ENCODE results near the gene TANK. TPM values are rescaled to one million over a fixed set of nuclear protein-coding genes. Genes with fewer than 3 reads are reported as not detected.

The TANK gene
- total and polyA plus RNA-seq, 2 experiments from 2014 or later: 17.9 to 33.2 TPM

DNA sequence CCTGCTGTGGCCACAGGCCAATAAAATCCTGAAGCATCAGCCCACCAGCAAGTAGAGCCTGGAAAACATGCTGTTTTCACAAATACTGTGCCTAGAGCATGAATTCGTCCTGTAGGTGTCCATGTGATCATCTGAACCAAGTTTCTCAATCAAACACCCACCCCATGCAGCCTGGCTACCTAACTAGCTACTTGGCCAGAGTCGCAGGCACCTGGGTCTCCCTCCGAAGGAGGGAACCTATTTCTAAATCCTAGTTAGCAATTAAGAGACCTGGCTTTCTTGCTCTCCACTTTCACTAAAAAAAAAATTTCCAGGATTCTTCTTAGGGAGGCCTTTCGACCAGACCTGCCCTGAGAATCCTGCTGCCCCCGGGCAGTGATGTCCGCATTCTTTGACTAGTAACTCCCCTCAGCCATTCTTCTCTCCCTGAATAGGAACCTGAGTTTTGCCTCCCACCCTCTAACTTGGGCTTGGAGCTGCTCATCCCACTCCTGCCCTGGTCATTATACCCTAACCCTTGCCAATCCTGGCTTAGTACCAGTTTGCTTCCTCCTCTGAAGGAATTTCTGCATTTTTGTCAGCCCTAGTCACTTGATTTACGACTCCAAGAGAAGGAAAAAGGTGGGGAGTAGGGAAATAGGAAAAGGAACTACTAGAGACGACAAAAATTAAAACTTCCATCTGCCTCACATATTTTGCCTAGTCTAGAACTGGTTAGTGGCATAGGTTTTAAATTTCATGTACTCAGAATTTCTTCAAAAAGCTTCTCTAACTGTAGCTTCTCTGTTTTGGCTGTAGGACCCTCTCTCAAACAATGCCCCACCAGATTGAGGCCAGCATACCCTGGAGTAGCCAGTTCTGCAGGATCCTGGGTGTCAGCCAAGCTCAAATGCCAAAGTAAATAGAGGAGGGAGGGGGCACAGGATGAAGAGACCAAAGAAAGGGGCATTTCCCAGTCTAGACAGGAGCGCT lies 25.4 kb upstream of the TANK start:
- Histone ChIP-seq H3K27me3 (no peaks in the 10 kb centered on the region), H3K4me1 (ENCODE audit: low read depth) (peaks cover 6% of the 10 kb centered on the region), H3K9me3 (ENCODE audit: low read depth) (no peaks in the 10 kb centered on the region), H3K27ac (no peak overlapping the region), H3K36me3 (no peaks in the 10 kb centered on the region), H3K4me3 (no peak overlapping the region)
- TF ChIP-seq, protein P1, sequence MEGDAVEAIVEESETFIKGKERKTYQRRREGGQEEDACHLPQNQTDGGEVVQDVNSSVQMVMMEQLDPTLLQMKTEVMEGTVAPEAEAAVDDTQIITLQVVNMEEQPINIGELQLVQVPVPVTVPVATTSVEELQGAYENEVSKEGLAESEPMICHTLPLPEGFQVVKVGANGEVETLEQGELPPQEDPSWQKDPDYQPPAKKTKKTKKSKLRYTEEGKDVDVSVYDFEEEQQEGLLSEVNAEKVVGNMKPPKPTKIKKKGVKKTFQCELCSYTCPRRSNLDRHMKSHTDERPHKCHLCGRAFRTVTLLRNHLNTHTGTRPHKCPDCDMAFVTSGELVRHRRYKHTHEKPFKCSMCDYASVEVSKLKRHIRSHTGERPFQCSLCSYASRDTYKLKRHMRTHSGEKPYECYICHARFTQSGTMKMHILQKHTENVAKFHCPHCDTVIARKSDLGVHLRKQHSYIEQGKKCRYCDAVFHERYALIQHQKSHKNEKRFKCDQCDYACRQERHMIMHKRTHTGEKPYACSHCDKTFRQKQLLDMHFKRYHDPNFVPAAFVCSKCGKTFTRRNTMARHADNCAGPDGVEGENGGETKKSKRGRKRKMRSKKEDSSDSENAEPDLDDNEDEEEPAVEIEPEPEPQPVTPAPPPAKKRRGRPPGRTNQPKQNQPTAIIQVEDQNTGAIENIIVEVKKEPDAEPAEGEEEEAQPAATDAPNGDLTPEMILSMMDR (IDR thresholded peaks at IDR 0.05; ENCODE audit: low read depth, low read length): no peak
- peak in 1 of 2 donors; percentile 33 for DNase-seq (ENCODE audit: low read depth in 1 of 2, low spot score in 1 of 2)

DNA sequence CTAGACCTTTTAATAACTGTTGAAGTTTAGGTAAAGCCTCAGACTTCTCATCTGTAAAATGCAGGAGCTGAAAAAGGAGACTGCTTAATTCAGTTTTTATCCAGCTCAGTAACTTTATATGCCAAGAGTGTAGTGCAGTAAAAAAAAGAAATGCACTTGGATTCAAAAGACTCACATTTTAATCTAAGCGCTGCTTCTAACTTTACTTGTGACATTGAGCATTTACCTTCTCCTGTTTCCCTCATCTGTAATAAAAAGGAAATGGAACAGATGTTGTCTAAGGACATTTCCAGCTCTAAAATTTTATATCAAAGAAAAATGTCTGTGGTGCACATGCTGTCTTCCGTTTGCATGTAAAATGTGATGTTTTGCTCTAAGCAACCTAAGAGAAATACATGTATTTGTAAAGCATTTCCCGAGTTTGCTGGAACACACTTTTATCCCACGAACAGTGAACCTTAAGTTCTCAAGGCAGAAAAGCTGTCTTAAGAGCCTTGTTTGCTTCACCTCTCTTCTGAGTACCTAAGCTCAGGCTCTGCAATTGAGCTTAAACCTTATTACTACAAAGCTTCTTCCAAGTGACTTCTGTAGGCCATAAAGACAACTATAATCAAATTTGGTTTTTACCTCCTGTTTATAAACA lies 24.2 kb upstream of the TANK start:
- H3K27me3 ChIP-seq: no peaks in the 10 kb centered on the region
- H3K27ac ChIP-seq: no peak overlapping the region
- H3K9me3 ChIP-seq (ENCODE audit: low read depth): no peaks in the 10 kb centered on the region
- peaks cover 6% of the 10 kb centered on the region for H3K4me1 ChIP-seq (ENCODE audit: low read depth)
- DNase-seq (ENCODE audit: low read depth in 1 of 2, low spot score in 1 of 2): no peak
- TF ChIP-seq, protein P1 (IDR thresholded peaks at IDR 0.05; ENCODE audit: low read depth, low read length): no peak
- no peaks in the 10 kb centered on the region for H3K36me3 ChIP-seq
- H3K4me3 ChIP-seq: no peak overlapping the region

DNA sequence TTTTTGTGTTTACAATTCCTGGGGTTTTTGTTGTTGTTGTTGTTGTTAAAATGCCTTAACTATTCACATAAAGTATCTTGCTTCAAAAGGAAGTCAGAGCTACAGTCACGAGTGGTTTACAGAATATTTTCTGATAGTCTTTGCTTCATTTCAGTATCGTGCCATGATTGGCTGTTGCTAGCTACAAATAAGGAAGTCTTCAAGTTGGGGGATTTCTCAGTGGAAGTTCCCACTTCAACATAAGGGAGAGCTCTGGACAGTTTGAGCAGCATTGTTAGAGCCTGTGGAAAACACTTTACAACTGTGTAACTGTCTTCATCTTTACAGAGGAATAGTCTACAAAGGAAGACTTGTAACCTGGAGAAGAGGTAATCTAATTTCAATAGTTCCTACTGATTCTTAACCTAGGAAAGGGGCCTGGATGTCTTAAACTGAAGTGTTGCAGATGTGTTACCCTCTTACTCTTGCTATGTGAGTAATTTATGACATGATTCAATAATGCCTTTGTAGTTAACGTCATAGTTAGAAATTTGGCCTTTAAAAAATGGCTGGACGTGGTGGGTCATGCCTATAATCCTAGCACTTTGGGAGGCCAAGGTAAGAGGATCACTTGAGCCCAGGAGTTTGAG lies 23.4 kb upstream of the TANK start:
- DNase-seq (ENCODE audit: low read depth in 1 of 2, low spot score in 1 of 2): peak; percentile 21 to 56
- no peaks in the 10 kb centered on the region for H3K9me3 ChIP-seq (ENCODE audit: low read depth)
- H3K4me1 ChIP-seq (ENCODE audit: low read depth): peaks cover 6% of the 10 kb centered on the region
- H3K27me3 ChIP-seq: no peaks in the 10 kb centered on the region
- H3K36me3 ChIP-seq: no peaks in the 10 kb centered on the region
- TF ChIP-seq, protein P1 (IDR thresholded peaks at IDR 0.05; ENCODE audit: low read depth, low read length): no peak
- H3K27ac ChIP-seq: no peak overlapping the region
- H3K4me3 ChIP-seq: no peak overlapping the region

DNA sequence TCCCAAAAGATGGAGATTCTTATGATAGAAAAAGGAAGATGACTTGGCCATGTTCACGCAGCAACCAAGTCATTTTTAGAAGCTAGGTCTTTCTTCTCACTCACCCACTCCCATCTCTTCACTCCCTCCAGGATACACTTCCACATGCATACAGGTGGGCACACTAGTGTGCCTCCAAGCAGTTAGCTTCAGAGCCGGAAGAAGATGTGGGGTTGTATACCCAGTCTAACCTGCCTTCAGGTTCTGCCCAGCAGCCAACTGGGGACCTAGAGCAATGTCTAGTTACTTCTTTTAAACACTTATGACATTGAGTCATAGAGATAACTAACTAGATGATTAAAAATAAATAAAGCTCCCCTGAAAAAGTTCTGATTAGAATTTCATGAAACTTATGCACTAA lies 21.8 kb upstream of the TANK start:
- Histone ChIP-seq H3K9me3 (ENCODE audit: low read depth) (no peaks in the 10 kb centered on the region), H3K36me3 (no peaks in the 10 kb centered on the region), H3K27me3 (no peaks in the 10 kb centered on the region), H3K4me3 (no peak overlapping the region), H3K4me1 (ENCODE audit: low read depth) (peaks cover 6% of the 10 kb centered on the region), H3K27ac (no peak overlapping the region)
- TF ChIP-seq, protein P1 (IDR thresholded peaks at IDR 0.05; ENCODE audit: low read depth, low read length): no peak
- DNase-seq (ENCODE audit: low read depth in 1 of 2, low spot score in 1 of 2): no peak

DNA sequence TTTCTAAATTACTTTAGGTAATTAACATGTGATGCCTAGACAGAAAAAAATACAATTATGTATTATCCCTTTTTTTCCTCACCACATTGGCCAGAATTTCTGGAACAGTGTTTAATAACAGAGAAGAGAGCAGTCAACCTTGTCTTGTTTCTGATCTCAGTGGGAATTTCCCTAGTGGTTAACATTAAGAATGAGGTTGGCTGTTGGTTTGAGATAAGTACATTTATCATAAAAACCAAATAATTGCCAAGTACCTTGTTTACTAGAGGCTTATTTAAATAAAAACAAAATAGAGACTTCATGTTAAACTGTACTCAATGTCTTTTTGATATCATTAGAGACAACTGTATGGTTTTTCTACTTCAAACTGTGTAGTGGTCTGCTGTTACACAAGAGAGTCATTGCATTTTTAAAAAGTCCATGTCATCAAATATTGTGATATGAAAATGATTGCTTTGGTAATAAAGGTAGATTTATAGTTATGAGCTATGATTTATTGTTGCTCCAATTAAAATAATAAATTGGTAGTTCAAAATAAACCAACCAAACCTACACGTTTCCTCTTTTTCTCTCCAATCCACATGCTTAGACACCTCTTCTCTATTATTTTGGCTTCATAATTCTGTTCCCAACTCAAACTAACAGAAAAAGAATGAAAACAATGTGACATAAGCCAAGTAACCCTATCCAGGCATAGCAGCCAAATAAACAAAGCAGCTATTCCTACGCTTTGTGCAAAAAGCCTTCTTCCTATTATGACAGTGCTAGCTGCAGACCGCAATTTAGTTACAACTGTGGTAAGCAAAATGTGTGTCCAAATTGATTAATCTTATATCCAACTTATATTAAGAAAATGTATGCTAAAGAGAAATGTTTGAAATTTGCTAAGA lies 20.9 kb upstream of the TANK start:
- Histone ChIP-seq H3K36me3 (no peaks in the 10 kb centered on the region), H3K27me3 (no peaks in the 10 kb centered on the region), H3K27ac (no peak overlapping the region), H3K9me3 (ENCODE audit: low read depth) (no peaks in the 10 kb centered on the region), H3K4me1 (ENCODE audit: low read depth) (peaks cover 6% of the 10 kb centered on the region), H3K4me3 (no peak overlapping the region)
- TF ChIP-seq, protein P1 (IDR thresholded peaks at IDR 0.05; ENCODE audit: low read depth, low read length): no peak
- peak in 1 of 2 donors; percentile 42 for DNase-seq (ENCODE audit: low read depth in 1 of 2, low spot score in 1 of 2)

All from cardiac muscle cell (in vitro differentiated cells and primary cell).